Epithelial cell of proximal tubule (primary cell): ENCODE results near the gene SLC25A13. TPM values are rescaled to one million over a fixed set of nuclear protein-coding genes. Genes with fewer than 3 reads are reported as not detected.

Experiments
- DNase-seq: peaks from one replicate; pipeline ENCODE4 v3.0.0-alpha.2; 2011; ENCODE audit warnings: low read depth
- H3K4me3 ChIP-seq: 2 replicates; pipeline ENCODE4 v1.5.1; 2011; ENCODE audit warnings: low read depth, mild to moderate bottlenecking, low read length
- total RNA-seq: library from RNA; depleted of rRNA; stranded (reverse); fragments of >200 nt; gene quantifications from 2 replicates; pipeline ENCODE4 v1.2.3, GENCODE V29; 2015
- TF ChIP-seq, protein P1 (sequence below): conservative IDR thresholded peaks from 2 replicates; pipeline ENCODE4 v1.5.1; 2012; ENCODE audit warnings: low read depth, mild to moderate bottlenecking, low read length

Gene SLC25A13
- total RNA-seq, 1 donor from 2014 or later = 51.3 TPM

DNA sequence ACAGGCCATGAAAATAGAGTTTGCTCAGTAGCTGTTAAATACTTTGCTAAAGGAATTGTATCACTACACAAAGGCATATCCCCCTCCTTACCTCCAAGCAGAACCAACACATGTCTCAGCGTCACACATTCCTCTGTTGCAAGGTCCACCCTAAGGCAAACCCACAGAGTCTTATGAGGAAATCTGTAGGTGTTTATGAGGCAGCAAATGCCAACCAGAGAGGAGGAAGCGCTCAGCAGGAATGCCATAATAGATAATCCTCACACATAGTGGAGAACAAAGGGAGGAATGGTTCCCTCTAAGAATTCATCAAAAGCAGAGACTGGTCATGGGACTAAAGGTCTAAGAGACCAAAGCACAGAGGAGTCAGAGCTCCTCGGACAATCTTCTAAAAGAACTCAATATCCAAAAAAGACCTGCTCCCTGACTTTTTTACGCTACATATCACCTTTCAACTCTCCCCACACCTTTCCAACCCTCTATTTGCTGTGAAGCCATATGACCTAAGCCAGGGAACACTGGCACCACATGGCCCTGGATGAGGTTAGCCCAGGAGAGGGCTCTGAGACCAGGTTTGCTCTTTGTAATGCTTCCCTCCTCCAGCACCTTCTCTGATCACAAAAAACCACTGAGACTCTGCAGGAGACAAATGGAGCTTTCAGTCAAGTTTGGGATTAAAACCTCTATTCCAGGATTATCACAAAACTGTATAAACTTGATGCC, 7.3 kb downstream of the SLC25A13 start:
- DNase-seq = peak; percentile 72
- TF ChIP-seq, protein P1, sequence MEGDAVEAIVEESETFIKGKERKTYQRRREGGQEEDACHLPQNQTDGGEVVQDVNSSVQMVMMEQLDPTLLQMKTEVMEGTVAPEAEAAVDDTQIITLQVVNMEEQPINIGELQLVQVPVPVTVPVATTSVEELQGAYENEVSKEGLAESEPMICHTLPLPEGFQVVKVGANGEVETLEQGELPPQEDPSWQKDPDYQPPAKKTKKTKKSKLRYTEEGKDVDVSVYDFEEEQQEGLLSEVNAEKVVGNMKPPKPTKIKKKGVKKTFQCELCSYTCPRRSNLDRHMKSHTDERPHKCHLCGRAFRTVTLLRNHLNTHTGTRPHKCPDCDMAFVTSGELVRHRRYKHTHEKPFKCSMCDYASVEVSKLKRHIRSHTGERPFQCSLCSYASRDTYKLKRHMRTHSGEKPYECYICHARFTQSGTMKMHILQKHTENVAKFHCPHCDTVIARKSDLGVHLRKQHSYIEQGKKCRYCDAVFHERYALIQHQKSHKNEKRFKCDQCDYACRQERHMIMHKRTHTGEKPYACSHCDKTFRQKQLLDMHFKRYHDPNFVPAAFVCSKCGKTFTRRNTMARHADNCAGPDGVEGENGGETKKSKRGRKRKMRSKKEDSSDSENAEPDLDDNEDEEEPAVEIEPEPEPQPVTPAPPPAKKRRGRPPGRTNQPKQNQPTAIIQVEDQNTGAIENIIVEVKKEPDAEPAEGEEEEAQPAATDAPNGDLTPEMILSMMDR = no peak

DNA sequence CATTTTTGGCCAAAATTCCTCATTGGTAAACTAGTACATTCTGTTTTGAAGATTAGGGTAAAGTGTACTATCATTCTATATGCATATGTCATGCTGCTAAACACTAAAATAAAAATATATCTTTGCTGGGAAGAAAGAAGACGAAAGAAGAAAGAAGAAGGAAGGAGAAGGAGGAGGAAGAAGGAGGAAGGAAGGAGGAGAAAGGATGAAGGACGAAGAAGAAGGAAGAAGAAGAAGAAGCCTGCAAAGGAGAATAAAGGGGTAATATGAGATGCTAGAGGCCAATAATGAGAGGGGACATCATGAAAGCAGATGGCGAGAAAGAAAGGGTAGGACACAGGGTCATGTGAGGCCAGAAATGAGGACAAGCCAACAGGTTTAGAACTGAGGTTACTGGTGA, 8.0 kb downstream of the SLC25A13 start:
- TF ChIP-seq, protein P1 = no peak
- DNase-seq = no peak
- no peak overlapping the region for H3K4me3 ChIP-seq

More for the DNA sequence above, 7.3 kb downstream of the SLC25A13 start:
- H3K4me3 ChIP-seq = no peak overlapping the region

GRCh38 chr7:96312502-96312901, 9.4 kb downstream of the SLC25A13 start:
- DNase-seq = no peak
- no peak overlapping the region for H3K4me3 ChIP-seq
- TF ChIP-seq, protein P1 = no peak

- DNase-seq = no peak
- no peak overlapping the region for H3K4me3 ChIP-seq
- TF ChIP-seq, protein P1 = no peak
These were observed 9.9 kb downstream of the SLC25A13 start for GRCh38 chr7:96311967-96312366.

- TF ChIP-seq, protein P1 = no peak
- DNase-seq = no peak
- no peak overlapping the region for H3K4me3 ChIP-seq
These were observed 11.8 kb downstream of the SLC25A13 start for GRCh38 chr7:96310110-96310509.

DNA sequence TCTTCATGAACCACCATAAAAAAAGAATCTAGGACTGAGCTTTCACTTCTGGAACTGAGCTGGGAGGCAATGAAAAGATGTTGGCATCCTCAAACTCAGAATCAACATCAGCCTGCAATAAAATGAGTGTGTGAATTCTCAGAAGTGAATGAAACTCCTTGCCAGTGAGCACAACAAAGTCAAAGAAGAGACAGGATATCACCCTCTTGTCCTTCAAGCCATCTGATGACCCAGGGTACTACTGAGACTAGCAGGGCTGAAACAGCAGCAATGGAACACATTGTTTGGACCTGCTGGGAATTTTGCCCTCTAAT, 13.0 kb downstream of the SLC25A13 start:
- TF ChIP-seq, protein P1 = no peak
- H3K4me3 ChIP-seq = no peak overlapping the region

More for the DNA sequence above, 13.0 kb downstream of the SLC25A13 start:
- DNase-seq = no peak
